SK-N-SH (cell line): ENCODE measurements around the gene CDH15.

Experiments used
- CHD2 ChIP-seq: fragments of 150-350 bp; IDR thresholded peaks from 2 replicates; pipeline ENCODE4 v1.6.1; 2018; ENCODE audit warnings: low read length; ENCODE audit not compliant: partially characterized antibody
- FOXJ3 ChIP-seq: sonication (generic); formaldehyde crosslinking; IDR thresholded peaks from 2 replicates; pipeline ENCODE4 v1.5.1; 2020; ENCODE audit warnings: mild to moderate bottlenecking, missing genetic modification reagents
- GABPA ChIP-seq: IDR thresholded peaks from 2 replicates; pipeline ENCODE4 v1.4.0; 2012; ENCODE audit warnings: low read depth, mild to moderate bottlenecking
- RCOR1 ChIP-seq: fragments of 150-350 bp; IDR thresholded peaks from 2 replicates; pipeline ENCODE4 v1.6.1; 2017; ENCODE audit warnings: antibody characterized with exemption, low read length
- TEAD4 ChIP-seq: IDR thresholded peaks from 2 replicates; pipeline ENCODE4 v1.4.0; 2012; ENCODE audit warnings: mild to moderate bottlenecking, borderline replicate concordance; ENCODE audit not compliant: insufficient read depth
- TF ChIP-seq, protein P1 (sequence below): IDR thresholded peaks from 2 replicates; pipeline ENCODE4 v1.6.1; 2012; ENCODE audit warnings: mild to moderate bottlenecking, low read depth, low read length, moderate library complexity
- TF ChIP-seq, protein P2 (sequence below): fragments of 200-600 bp; sonication (generic); IDR thresholded peaks from 2 replicates; pipeline ENCODE4 v1.6.1; 2017; ENCODE audit warnings: antibody characterized with exemption, mild to moderate bottlenecking, moderate library complexity

DNA sequence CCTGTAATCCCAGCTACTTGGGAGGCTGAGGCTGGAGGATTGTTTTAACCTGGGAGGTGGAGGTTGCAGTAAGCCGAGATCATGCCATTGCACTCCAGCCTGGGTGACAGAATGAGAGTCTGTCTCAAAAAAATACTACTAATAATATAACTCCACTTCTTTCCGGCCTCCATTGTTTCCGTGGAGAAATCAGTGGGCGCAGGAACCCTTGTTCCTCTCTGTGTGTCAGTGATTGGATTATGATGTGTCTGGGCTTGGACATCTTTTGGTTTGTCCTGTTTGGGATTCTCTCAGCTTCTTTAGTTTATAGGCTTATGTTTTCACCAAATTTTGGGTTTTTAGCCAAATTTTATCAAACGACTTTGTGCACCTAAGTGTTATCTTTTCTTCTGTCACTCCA, 41.1 kb upstream of the CDH15 start:
- no peak for TF ChIP-seq GABPA
- TF ChIP-seq, protein P1, sequence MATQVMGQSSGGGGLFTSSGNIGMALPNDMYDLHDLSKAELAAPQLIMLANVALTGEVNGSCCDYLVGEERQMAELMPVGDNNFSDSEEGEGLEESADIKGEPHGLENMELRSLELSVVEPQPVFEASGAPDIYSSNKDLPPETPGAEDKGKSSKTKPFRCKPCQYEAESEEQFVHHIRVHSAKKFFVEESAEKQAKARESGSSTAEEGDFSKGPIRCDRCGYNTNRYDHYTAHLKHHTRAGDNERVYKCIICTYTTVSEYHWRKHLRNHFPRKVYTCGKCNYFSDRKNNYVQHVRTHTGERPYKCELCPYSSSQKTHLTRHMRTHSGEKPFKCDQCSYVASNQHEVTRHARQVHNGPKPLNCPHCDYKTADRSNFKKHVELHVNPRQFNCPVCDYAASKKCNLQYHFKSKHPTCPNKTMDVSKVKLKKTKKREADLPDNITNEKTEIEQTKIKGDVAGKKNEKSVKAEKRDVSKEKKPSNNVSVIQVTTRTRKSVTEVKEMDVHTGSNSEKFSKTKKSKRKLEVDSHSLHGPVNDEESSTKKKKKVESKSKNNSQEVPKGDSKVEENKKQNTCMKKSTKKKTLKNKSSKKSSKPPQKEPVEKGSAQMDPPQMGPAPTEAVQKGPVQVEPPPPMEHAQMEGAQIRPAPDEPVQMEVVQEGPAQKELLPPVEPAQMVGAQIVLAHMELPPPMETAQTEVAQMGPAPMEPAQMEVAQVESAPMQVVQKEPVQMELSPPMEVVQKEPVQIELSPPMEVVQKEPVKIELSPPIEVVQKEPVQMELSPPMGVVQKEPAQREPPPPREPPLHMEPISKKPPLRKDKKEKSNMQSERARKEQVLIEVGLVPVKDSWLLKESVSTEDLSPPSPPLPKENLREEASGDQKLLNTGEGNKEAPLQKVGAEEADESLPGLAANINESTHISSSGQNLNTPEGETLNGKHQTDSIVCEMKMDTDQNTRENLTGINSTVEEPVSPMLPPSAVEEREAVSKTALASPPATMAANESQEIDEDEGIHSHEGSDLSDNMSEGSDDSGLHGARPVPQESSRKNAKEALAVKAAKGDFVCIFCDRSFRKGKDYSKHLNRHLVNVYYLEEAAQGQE: no peak
- TF ChIP-seq, protein P2, sequence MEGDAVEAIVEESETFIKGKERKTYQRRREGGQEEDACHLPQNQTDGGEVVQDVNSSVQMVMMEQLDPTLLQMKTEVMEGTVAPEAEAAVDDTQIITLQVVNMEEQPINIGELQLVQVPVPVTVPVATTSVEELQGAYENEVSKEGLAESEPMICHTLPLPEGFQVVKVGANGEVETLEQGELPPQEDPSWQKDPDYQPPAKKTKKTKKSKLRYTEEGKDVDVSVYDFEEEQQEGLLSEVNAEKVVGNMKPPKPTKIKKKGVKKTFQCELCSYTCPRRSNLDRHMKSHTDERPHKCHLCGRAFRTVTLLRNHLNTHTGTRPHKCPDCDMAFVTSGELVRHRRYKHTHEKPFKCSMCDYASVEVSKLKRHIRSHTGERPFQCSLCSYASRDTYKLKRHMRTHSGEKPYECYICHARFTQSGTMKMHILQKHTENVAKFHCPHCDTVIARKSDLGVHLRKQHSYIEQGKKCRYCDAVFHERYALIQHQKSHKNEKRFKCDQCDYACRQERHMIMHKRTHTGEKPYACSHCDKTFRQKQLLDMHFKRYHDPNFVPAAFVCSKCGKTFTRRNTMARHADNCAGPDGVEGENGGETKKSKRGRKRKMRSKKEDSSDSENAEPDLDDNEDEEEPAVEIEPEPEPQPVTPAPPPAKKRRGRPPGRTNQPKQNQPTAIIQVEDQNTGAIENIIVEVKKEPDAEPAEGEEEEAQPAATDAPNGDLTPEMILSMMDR: no peak
- no peak for TF ChIP-seq FOXJ3
- no peak for TF ChIP-seq CHD2
- TF ChIP-seq RCOR1: no peak
- TF ChIP-seq TEAD4: no peak
